Ovary (tissue), 9 donors: Measurements from ENCODE around the gene NFKBIE. TPM values are rescaled to one million over a fixed set of nuclear protein-coding genes. Genes with fewer than 3 reads are reported as not detected.

Source experiments
- microRNA counts: library from miRNA; unstranded; fragments of <30 nt; microRNA quantifications from one replicate; lab custom pipeline; 2016
- polyA plus RNA-seq, 2 donors: library from polyadenylated mRNA; stranded (reverse); fragments of 200-250 nt in 1 of 2; fragments of 350-450 nt in 1 of 2; fragmentation: Illumina TruSeq in 1 of 2; extraction: RNeasy Lipid Tissue Mini Kit (QIAGEN cat#74804) in 1 of 2; gene quantifications; one replicate each; pipeline ENCODE4 v1.2.3, GENCODE V29; 2013 to 2014
- small RNA-seq: library from RNA; depleted of rRNA; stranded (forward); fragments of <200 nt; gene quantifications from one replicate; pipeline ENCODE3, GENCODE V24; 2016
- total RNA-seq, 7 donors: library from RNA; depleted of rRNA in 2 of 7; stranded (reverse); fragments of >200 nt in 2 of 7; fragmentation: NEBNext Ultra II Directional in 3 of 7; extraction: Animal tissue kit (Norgen Biotek cat#: 25700) in 3 of 7; gene quantifications; one replicate each; pipeline versions ENCODE4 v1.1.0 to v1.2.4, GENCODE V29; 2016 to 2023
- donor health status: DM: no; HTN: no; CAD: no; lungs with moderate emphysema.
- donor health status: DM: no; HTN: no; CAD: no.
- donor health status: Bipolar disorder and iron deficiency.
- donor health status: DM: yes; HTN: yes; CAD: no.
- donor health status: DM: no; HTN: no; CAD: no.
- donor health status: DM: yes; HTN: yes; CAD: no.

NFKBIE gene
- total and polyA plus RNA-seq, 9 donors: 2.7 to 93.6 (median 4.9) TPM

MicroRNAs encoded within 50 kb of the gene (microRNA counts, 767-probe panel; counts per million panel counts)
- microRNA hsa-miR-4647 (lab: Ali Mortazavi, UCI): 530 counts per million, percentile 78 among the panel's probes with 10 or more counts

Small RNA genes within 50 kb of the gene (small RNA-seq; reads per million reads assigned to genes)
- not detected for gene RN7SL811P

Other genes starting within 250 kb of the NFKBIE start
- gene MRPL14, start 138.1 kb downstream of the NFKBIE start, total RNA-seq: 10 to 100 TPM; 21.5 to 35.9 (median 24.9) TPM
- 10 to 100 TPM; 20.8 to 23.3 TPM for gene MRPL14, start 138.1 kb downstream of the NFKBIE start, polyA plus RNA-seq
- 10 to 100 TPM in 6 of 7 donors, 1 to 10 TPM in 1; 7.5 to 20.6 (median 16.5) TPM for gene TMEM63B, start 138.0 kb downstream of the NFKBIE start, total RNA-seq
- 10 to 100 TPM; 11.7 to 25.7 TPM for gene TMEM63B, start 138.0 kb downstream of the NFKBIE start, polyA plus RNA-seq
- gene CAPN11, start 106.7 kb downstream of the NFKBIE start, total RNA-seq: under 1 TPM in 3 of 7 donors, not detected in 4; 0.18 to 0.22 (median 0.20) TPM
- gene CAPN11, start 106.7 kb downstream of the NFKBIE start, polyA plus RNA-seq: under 1 TPM; 0.17 to 0.38 TPM
- gene MYMX, start 48.6 kb downstream of the NFKBIE start, total RNA-seq: under 1 TPM in 2 of 7 donors, not detected in 5; 0.43 to 0.50 TPM
- under 1 TPM; 0.40 to 0.42 TPM for gene MYMX, start 48.6 kb downstream of the NFKBIE start, polyA plus RNA-seq
- gene SLC29A1, start 42.0 kb downstream of the NFKBIE start, total RNA-seq: 10 to 100 TPM; 11.2 to 35.4 (median 30.2) TPM
- gene SLC29A1, start 42.0 kb downstream of the NFKBIE start, polyA plus RNA-seq: 10 to 100 TPM; 24.8 to 54.0 TPM
- 1,000 to 10,000 TPM in 6 of 7 donors, 100 to 1,000 TPM in 1; 820 to 1,796 (median 1,051) TPM for gene HSP90AB1, start 18.4 kb downstream of the NFKBIE start, total RNA-seq
- 1,000 to 10,000 TPM in 1 of 2 donors, 100 to 1,000 TPM in 1; 972 to 1,905 TPM for gene HSP90AB1, start 18.4 kb downstream of the NFKBIE start, polyA plus RNA-seq
- gene SLC35B2, start 8.0 kb downstream of the NFKBIE start, total RNA-seq: 10 to 100 TPM; 19.7 to 41.0 (median 29.7) TPM
- 10 to 100 TPM; 21.0 to 23.9 TPM for gene SLC35B2, start 8.0 kb downstream of the NFKBIE start, polyA plus RNA-seq
- under 1 TPM in 4 of 7 donors, not detected in 3; under 0.01 to 0.12 (median 0.05) TPM for gene TMEM151B, start 4.9 kb upstream of the NFKBIE start, total RNA-seq
- gene TMEM151B, start 4.9 kb upstream of the NFKBIE start, polyA plus RNA-seq: under 1 TPM in 1 of 2 donors, not detected in 1; 0.04 TPM
- gene AARS2, start 47.8 kb upstream of the NFKBIE start, total RNA-seq: 10 to 100 TPM in 6 of 7 donors, 1 to 10 TPM in 1; 9.2 to 15.5 (median 14.2) TPM
- 1 to 10 TPM; 3.0 to 6.9 TPM for gene AARS2, start 47.8 kb upstream of the NFKBIE start, polyA plus RNA-seq
- 1 to 10 TPM in 1 of 7 donors, under 1 TPM in 2, not detected in 4; 0.25 to 1.4 (median 0.28) TPM for gene SPATS1, start 77.1 kb upstream of the NFKBIE start, total RNA-seq
- gene SPATS1, start 77.1 kb upstream of the NFKBIE start, polyA plus RNA-seq: not detected
- gene CDC5L, start 122.2 kb upstream of the NFKBIE start, total RNA-seq: 10 to 100 TPM; 15.0 to 24.0 (median 19.7) TPM
- 10 to 100 TPM; 13.0 to 17.2 TPM for gene CDC5L, start 122.2 kb upstream of the NFKBIE start, polyA plus RNA-seq